T-helper 1 cell treated with Interleukin-12 subunit alpha and Interleukin-12 subunit beta and Interleukin-4 antibody, amounts not matched to agents 30 μg/mL and 1 μg/mL, for 36 hours (primary cell): Measurements from ENCODE around the gene AP4M1.

Source experiments
- H3K27ac Mint-ChIP-seq: one replicate; pipeline ENCODE4 v1.8.0; 2021; ENCODE audit warnings: mild to moderate bottlenecking, mixed read lengths
- H3K27me3 Mint-ChIP-seq: one replicate; pipeline ENCODE4 v1.8.0; 2021; ENCODE audit warnings: low read depth, mixed read lengths
- H3K36me3 Mint-ChIP-seq: one replicate; pipeline ENCODE4 v1.8.0; 2021; ENCODE audit warnings: low read depth, mixed read lengths
- H3K4me1 Mint-ChIP-seq: one replicate; pipeline ENCODE4 v1.8.0; 2021; ENCODE audit warnings: low read depth, mixed read lengths
- H3K4me3 Mint-ChIP-seq: one replicate; pipeline ENCODE4 v1.8.0; 2021; ENCODE audit warnings: mild to moderate bottlenecking, moderate library complexity, mixed read lengths
- H3K9me3 Mint-ChIP-seq: one replicate; pipeline ENCODE4 v1.8.0; 2021; ENCODE audit warnings: mixed read lengths

Gene AP4M1

GRCh38 chr7:100152937-100153666 lies 51.7 kb downstream of the AP4M1 start:
- Mint-ChIP-seq H3K36me3 (peaks cover 36% of the 10 kb centered on the region), H3K27ac (peak overlapping the region; percentile 46), H3K4me1 (peaks cover 41% of the 10 kb centered on the region), H3K4me3 (no peak overlapping the region), H3K9me3 (no peaks in the 10 kb centered on the region), H3K27me3 (no peaks in the 10 kb centered on the region)

GRCh38 chr7:100153708-100154535 lies 52.5 kb downstream of the AP4M1 start:
- no peak overlapping the region for H3K27ac Mint-ChIP-seq
- peaks cover 36% of the 10 kb centered on the region for H3K4me1 Mint-ChIP-seq
- H3K27me3 Mint-ChIP-seq = no peaks in the 10 kb centered on the region
- peaks cover 36% of the 10 kb centered on the region for H3K36me3 Mint-ChIP-seq
- H3K9me3 Mint-ChIP-seq = no peaks in the 10 kb centered on the region
- no peak overlapping the region for H3K4me3 Mint-ChIP-seq

- peaks cover 39% of the 10 kb centered on the region for H3K4me1 Mint-ChIP-seq
- H3K27me3 Mint-ChIP-seq = no peaks in the 10 kb centered on the region
- H3K27ac Mint-ChIP-seq = no peak overlapping the region
- H3K36me3 Mint-ChIP-seq = peaks cover 36% of the 10 kb centered on the region
- H3K9me3 Mint-ChIP-seq = no peaks in the 10 kb centered on the region
- no peak overlapping the region for H3K4me3 Mint-ChIP-seq
Observed at GRCh38 chr7:100154651-100155491, 53.4 kb downstream of the AP4M1 start.

- Mint-ChIP-seq H3K36me3 (peaks cover 31% of the 10 kb centered on the region), H3K27ac (no peak overlapping the region), H3K4me1 (peaks cover 32% of the 10 kb centered on the region), H3K4me3 (no peak overlapping the region), H3K9me3 (no peaks in the 10 kb centered on the region), H3K27me3 (no peaks in the 10 kb centered on the region)
Observed at GRCh38 chr7:100155553-100156317, 54.3 kb downstream of the AP4M1 start.

- Mint-ChIP-seq H3K36me3 (peaks cover 30% of the 10 kb centered on the region), H3K9me3 (no peaks in the 10 kb centered on the region), H3K4me3 (peak overlapping the region; percentile 80), H3K27me3 (no peaks in the 10 kb centered on the region), H3K27ac (peak overlapping the region; percentile 62), H3K4me1 (peaks cover 31% of the 10 kb centered on the region)
Observed at GRCh38 chr7:100156331-100157068, 55.1 kb downstream of the AP4M1 start.

- Mint-ChIP-seq H3K9me3 (no peaks in the 10 kb centered on the region), H3K4me1 (peaks cover 30% of the 10 kb centered on the region), H3K27ac (peak overlapping the region; percentile 62), H3K36me3 (peaks cover 29% of the 10 kb centered on the region), H3K27me3 (no peaks in the 10 kb centered on the region), H3K4me3 (peak overlapping the region; percentile 80)
Observed at GRCh38 chr7:100157069-100157333, 55.6 kb downstream of the AP4M1 start.

GRCh38 chr7:100157334-100158228 lies 56.1 kb downstream of the AP4M1 start:
- Mint-ChIP-seq H3K27ac (peak overlapping the region; percentile 76), H3K4me1 (peaks cover 25% of the 10 kb centered on the region), H3K4me3 (peak overlapping the region; percentile 80), H3K36me3 (peaks cover 24% of the 10 kb centered on the region), H3K27me3 (no peaks in the 10 kb centered on the region), H3K9me3 (no peaks in the 10 kb centered on the region)
